ENCODE data around the gene CLIC2.

Gene CLIC2

DNA sequence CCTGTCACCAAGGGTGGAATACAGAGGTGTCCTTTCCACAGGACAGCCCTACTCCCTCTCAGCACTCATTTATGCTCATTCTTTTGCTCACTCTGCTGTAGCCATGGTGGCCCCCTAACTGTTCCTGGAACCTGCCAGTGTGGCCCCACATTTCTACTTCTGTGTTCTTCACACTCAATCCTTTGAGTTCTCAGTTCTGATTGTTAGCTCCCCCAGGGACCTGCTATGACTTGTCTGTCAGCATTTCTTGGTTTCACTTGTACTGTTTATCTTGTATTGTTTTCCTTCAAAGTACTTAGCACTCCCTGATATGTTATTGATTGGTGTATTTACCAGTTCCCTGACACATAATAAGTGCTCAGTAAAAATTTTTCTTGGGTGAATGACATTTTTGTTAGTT, 103.3 kb downstream of the CLIC2 start:
- H3K4me3 Mint-ChIP-seq = no peak overlapping the region
- ATAC-seq = no peak
- H3K27ac Mint-ChIP-seq = no peak overlapping the region
- no peak for DNase-seq
- peaks cover 7% of the 10 kb centered on the region for H3K4me1 Mint-ChIP-seq
- peaks cover 29% of the 10 kb centered on the region for H3K36me3 Mint-ChIP-seq (ENCODE audit: low read depth)
- no peaks in the 10 kb centered on the region for H3K9me3 Mint-ChIP-seq
- no peaks in the 10 kb centered on the region for H3K27me3 Mint-ChIP-seq
